ENCODE results near the gene MAT2A. TPM values are rescaled to one million over a fixed set of nuclear protein-coding genes. Genes with fewer than 3 reads are reported as not detected.

MAT2A gene
- total RNA-seq, 4 donors from 2014 or later: 153 to 234 (median 167) TPM

GRCh38 chr2:85588236-85588635 lies 49.3 kb downstream of the MAT2A start:
- Histone ChIP-seq H3K36me3 (no peaks in the 10 kb centered on the region), H3K4me3 (no peak overlapping the region), H3K27ac (peak overlapping the region; percentile 84), H3K4me1 (peaks cover 84% of the 10 kb centered on the region), H3K9me3 (no peaks in the 10 kb centered on the region), H3K27me3 (no peaks in the 10 kb centered on the region)
- WGBS: 84% methylated on average over 4 of the region's 4 CpGs
- TF ChIP-seq CTCF (IDR thresholded peaks at IDR 0.05) (no peak), POLR2A (IDR thresholded peaks at IDR 0.05) (no peak), POLR2AphosphoS5 (IDR thresholded peaks at IDR 0.05) (no peak), EP300 (IDR thresholded peaks at IDR 0.05) (no peak)
- no peak for DNase-seq (ENCODE audit: low spot score in 2 of 2)

GRCh38 chr2:85588645-85589044 lies 49.7 kb downstream of the MAT2A start:
- WGBS: 79% methylated on average over 4 of the region's 4 CpGs
- DNase-seq (ENCODE audit: low spot score in 2 of 2): no peak
- Histone ChIP-seq H3K4me1 (peaks cover 83% of the 10 kb centered on the region), H3K27me3 (no peaks in the 10 kb centered on the region), H3K27ac (peak overlapping the region; percentile 84), H3K36me3 (no peaks in the 10 kb centered on the region), H3K9me3 (no peaks in the 10 kb centered on the region), H3K4me3 (no peak overlapping the region)
- TF ChIP-seq POLR2A (IDR thresholded peaks at IDR 0.05): no peak
- TF ChIP-seq CTCF (IDR thresholded peaks at IDR 0.05): no peak
- TF ChIP-seq EP300 (IDR thresholded peaks at IDR 0.05): no peak
- TF ChIP-seq POLR2AphosphoS5 (IDR thresholded peaks at IDR 0.05): no peak

GRCh38 chr2:85589181-85589580 lies 50.2 kb downstream of the MAT2A start:
- H3K4me3 ChIP-seq: no peak overlapping the region
- TF ChIP-seq CTCF (IDR thresholded peaks at IDR 0.05) (no peak), POLR2A (IDR thresholded peaks at IDR 0.05) (no peak), POLR2AphosphoS5 (IDR thresholded peaks at IDR 0.05) (no peak), EP300 (IDR thresholded peaks at IDR 0.05) (no peak)
- H3K27me3 ChIP-seq: no peaks in the 10 kb centered on the region
- H3K36me3 ChIP-seq: no peaks in the 10 kb centered on the region
- WGBS: 67% methylated on average over 4 of the region's 4 CpGs
- H3K9me3 ChIP-seq: no peaks in the 10 kb centered on the region
- peak overlapping the region; percentile 84 for H3K27ac ChIP-seq
- no peak for DNase-seq (ENCODE audit: low spot score in 2 of 2)
- H3K4me1 ChIP-seq: peaks cover 78% of the 10 kb centered on the region

GRCh38 chr2:85589982-85590791 lies 51.2 kb downstream of the MAT2A start:
- 54% methylated on average over 7 of the region's 7 CpGs for WGBS
- H3K4me1 ChIP-seq: peaks cover 77% of the 10 kb centered on the region

More at GRCh38 chr2:85589982-85590791, 51.2 kb downstream of the MAT2A start:
- H3K27ac ChIP-seq: peak overlapping the region; percentile 84
- DNase-seq (ENCODE audit: low spot score in 2 of 2): no peak
- no peaks in the 10 kb centered on the region for H3K36me3 ChIP-seq
- no peak overlapping the region for H3K4me3 ChIP-seq
- H3K9me3 ChIP-seq: no peaks in the 10 kb centered on the region
- TF ChIP-seq POLR2A (IDR thresholded peaks at IDR 0.05) (no peak), CTCF (IDR thresholded peaks at IDR 0.05) (no peak), EP300 (IDR thresholded peaks at IDR 0.05) (no peak), POLR2AphosphoS5 (IDR thresholded peaks at IDR 0.05) (peak in 1 of 3 donors; percentile 15)
- H3K27me3 ChIP-seq: no peaks in the 10 kb centered on the region

All from suprapubic skin (tissue), 4 donors.